PFSK-1 (cell line): Measurements from ENCODE around the gene MMP11.

Experiments
- FOXP2 ChIP-seq: optimal IDR thresholded peaks from 2 replicates; pipeline ENCODE3; 2011; ENCODE audit warnings: borderline replicate concordance, control low read depth, inconsistent platforms; ENCODE audit not compliant: insufficient read depth; ENCODE audit errors: extremely low read length, extremely low read depth
- POLR2AphosphoS5 ChIP-seq: IDR thresholded peaks from 2 replicates; pipeline ENCODE4 v1.6.1; 2012; ENCODE audit warnings: low read depth, mild to moderate bottlenecking, control low read depth, low read length, moderate library complexity
- REST ChIP-seq, 2 experiments: IDR thresholded peaks; 2 replicates each; pipeline versions ENCODE4 v1.6.1 to v1.8.0; 2011 to 2012; ENCODE audit warnings: low read depth in 2 of 2, low read length in 2 of 2, control low read depth in 1 of 2, inconsistent platforms in 1 of 2, mild to moderate bottlenecking in 1 of 2, moderate library complexity in 1 of 2; ENCODE audit not compliant: insufficient read depth in 1 of 2
- SIN3A ChIP-seq: IDR thresholded peaks from 2 replicates; pipeline ENCODE4 v1.6.1; 2012; ENCODE audit warnings: mild to moderate bottlenecking, low read length, moderate library complexity, borderline replicate concordance; ENCODE audit not compliant: insufficient read depth
- TAF1 ChIP-seq: IDR thresholded peaks from 2 replicates; pipeline ENCODE4 v1.6.1; 2012; ENCODE audit warnings: low read length, control low read depth, borderline replicate concordance; ENCODE audit not compliant: insufficient read depth

Gene MMP11

GRCh38 chr22:23829845-23830372, 57.3 kb downstream of the MMP11 start:
- no peak for TF ChIP-seq POLR2AphosphoS5
- TF ChIP-seq TAF1 = no peak
- TF ChIP-seq REST (IDR thresholded peaks at IDR 0.05; ENCODE audit: insufficient read depth in 1 of 2, low read depth in 2 of 2, low read length in 2 of 2) = no peak

- TF ChIP-seq REST (IDR thresholded peaks at IDR 0.05; ENCODE audit: insufficient read depth in 1 of 2, low read depth in 2 of 2, low read length in 2 of 2) = no peak
- no peak for TF ChIP-seq FOXP2
- no peak for TF ChIP-seq TAF1
- no peak for TF ChIP-seq POLR2AphosphoS5
- no peak for TF ChIP-seq SIN3A
These were observed 58.6 kb downstream of the MMP11 start for GRCh38 chr22:23831261-23831660.

DNA sequence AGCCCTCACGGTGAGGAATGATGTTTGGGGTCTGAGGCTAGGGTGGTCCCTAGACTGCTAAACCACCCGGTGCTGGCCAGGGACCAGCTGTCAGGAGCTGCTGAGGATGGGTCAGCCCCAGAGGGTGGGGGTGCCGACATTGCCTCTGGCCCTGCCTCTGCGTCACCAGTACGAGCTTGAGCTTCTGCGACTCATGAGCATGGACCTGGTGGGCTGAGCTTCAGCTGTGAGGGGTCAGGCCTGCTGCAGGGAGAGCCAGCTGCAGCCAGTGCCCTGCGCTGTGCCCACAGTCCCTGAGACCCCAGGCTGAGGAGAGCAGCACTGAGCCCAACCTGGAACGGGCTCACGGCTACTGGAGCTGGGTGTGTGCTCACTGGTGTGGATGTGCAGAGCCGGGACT, 59.1 kb downstream of the MMP11 start:
- TF ChIP-seq TAF1 = no peak
- no peak for TF ChIP-seq FOXP2
- TF ChIP-seq REST (IDR thresholded peaks at IDR 0.05; ENCODE audit: insufficient read depth in 1 of 2, low read depth in 2 of 2, low read length in 2 of 2) = no peak
- no peak for TF ChIP-seq POLR2AphosphoS5
- TF ChIP-seq SIN3A = no peak

DNA sequence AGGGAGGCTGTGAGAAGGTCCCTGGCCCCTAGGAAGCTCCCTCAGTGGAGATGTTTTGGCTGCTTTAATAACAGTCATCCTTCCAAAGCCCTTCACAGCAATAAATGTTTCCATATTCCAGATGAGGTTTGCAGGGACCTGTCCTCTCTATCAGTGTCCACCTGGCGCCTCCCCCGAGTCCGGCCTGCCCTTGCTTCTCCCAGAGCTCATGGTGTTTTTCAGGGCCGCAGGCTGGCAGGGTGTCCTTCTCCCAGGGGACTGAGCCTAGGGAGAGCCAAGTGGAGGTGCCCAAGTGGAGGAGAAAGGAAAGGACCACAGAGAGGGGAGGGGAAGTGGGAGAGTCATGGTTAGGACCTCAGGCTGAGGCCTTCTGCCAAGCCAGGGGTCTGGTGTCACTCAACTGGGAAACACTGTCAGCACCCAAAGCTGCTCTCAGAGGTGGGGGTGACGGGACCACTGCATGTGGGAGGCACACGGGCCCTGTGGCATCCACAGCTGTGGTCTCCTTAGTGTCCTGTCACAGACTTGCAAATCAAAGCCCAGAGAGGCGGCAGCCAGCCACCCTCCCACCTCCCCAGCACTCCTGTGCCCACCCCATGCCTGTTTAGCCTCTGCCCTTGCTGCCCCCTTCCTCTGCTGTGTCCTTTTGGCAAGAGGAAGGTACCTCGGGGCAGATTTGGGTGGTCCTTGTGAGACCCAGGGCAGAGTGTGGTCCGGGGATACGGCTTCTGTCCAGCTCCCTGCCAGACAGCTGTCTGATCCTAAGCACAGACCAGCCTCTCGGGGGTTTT, 59.8 kb downstream of the MMP11 start:
- no peak for TF ChIP-seq REST (IDR thresholded peaks at IDR 0.05; ENCODE audit: insufficient read depth in 1 of 2, low read depth in 2 of 2, low read length in 2 of 2)
- no peak for TF ChIP-seq SIN3A
- no peak for TF ChIP-seq TAF1
- TF ChIP-seq FOXP2 = no peak
- no peak for TF ChIP-seq POLR2AphosphoS5
